HepG2 (cell line): ENCODE measurements around the gene KDM6B. TPM values are rescaled to one million over a fixed set of nuclear protein-coding genes. Genes with fewer than 3 reads are reported as not detected.
A peak's percentile ranks its signal among the peaks of the same experiment; 100 is the strongest.

Experiments used
- ARID3A ChIP-seq: IDR thresholded peaks from 2 replicates; pipeline ENCODE4 v1.6.1; 2012; ENCODE audit warnings: low read depth, low read length, improper control_type of control experiment
- ATF7-NPFF ChIP-seq: sonication (generic); formaldehyde crosslinking; IDR thresholded peaks from 2 replicates; pipeline ENCODE4 v1.8.1; 2023; ENCODE audit warnings: mild to moderate bottlenecking, low read depth, missing genetic modification reagents, moderate library complexity
- CCDC6 ChIP-seq: sonication (generic); formaldehyde crosslinking; IDR thresholded peaks from 2 replicates; pipeline ENCODE4 v1.8.1; 2022; ENCODE audit warnings: mild to moderate bottlenecking, missing genetic modification reagents, moderate library complexity
- CEBPZ ChIP-seq: IDR thresholded peaks from 2 replicates; pipeline ENCODE4 v1.6.1; 2012; ENCODE audit warnings: low read length, improper control_type of control experiment
- CHD2 ChIP-seq: IDR thresholded peaks from 2 replicates; pipeline ENCODE4 v1.6.1; 2011; ENCODE audit warnings: low read depth, low read length, improper control_type of control experiment
- CREBL2 ChIP-seq: sonication (generic); formaldehyde crosslinking; IDR thresholded peaks from 2 replicates; pipeline ENCODE4 v1.8.1; 2023; ENCODE audit warnings: missing genetic modification reagents, mild to moderate bottlenecking, borderline replicate concordance
- GTF3A ChIP-seq: sonication (generic); formaldehyde crosslinking; conservative IDR thresholded peaks from 2 replicates; pipeline ENCODE4 v1.4.0; 2020; ENCODE audit warnings: mild to moderate bottlenecking, missing genetic modification reagents
- MAF1 ChIP-seq: sonication (generic); formaldehyde crosslinking; IDR thresholded peaks from 2 replicates; pipeline ENCODE4 v1.5.0; 2020; ENCODE audit warnings: missing genetic modification reagents, borderline replicate concordance
- PAX8 ChIP-seq: sonication (generic); formaldehyde crosslinking; IDR thresholded peaks from 2 replicates; pipeline ENCODE4 v1.8.0; 2022; ENCODE audit warnings: mild to moderate bottlenecking, missing genetic modification reagents, borderline replicate concordance
- SAFB2 ChIP-seq: sonication (generic); formaldehyde crosslinking; IDR thresholded peaks from 2 replicates; pipeline ENCODE4 v1.5.1; 2020; ENCODE audit warnings: missing genetic modification reagents, low read depth, mild to moderate bottlenecking, borderline replicate concordance
- TBL1XR1 ChIP-seq: fragments of 150-350 bp; IDR thresholded peaks from 2 replicates; pipeline ENCODE4 v1.6.1; 2014; ENCODE audit warnings: borderline replicate concordance, low read length; ENCODE audit not compliant: partially characterized antibody
- WIZ ChIP-seq: sonication (generic); formaldehyde crosslinking; IDR thresholded peaks from 2 replicates; pipeline ENCODE4 v1.5.1; 2020; ENCODE audit warnings: mild to moderate bottlenecking, missing genetic modification reagents
- ZBTB8A ChIP-seq: sonication (generic); formaldehyde crosslinking; IDR thresholded peaks from 2 replicates; pipeline ENCODE4 v1.4.0; 2020; ENCODE audit warnings: mild to moderate bottlenecking, low read depth, missing genetic modification reagents, borderline replicate concordance
- ZC3H4 ChIP-seq: sonication (generic); formaldehyde crosslinking; IDR thresholded peaks from 2 replicates; pipeline ENCODE4 v1.4.0; 2020; ENCODE audit warnings: missing genetic modification reagents, borderline replicate concordance
- ZKSCAN5 ChIP-seq: sonication (generic); formaldehyde crosslinking; IDR thresholded peaks from 2 replicates; pipeline ENCODE4 v1.5.1; 2020; ENCODE audit warnings: mild to moderate bottlenecking, missing genetic modification reagents
- ZNF660 ChIP-seq: sonication (generic); formaldehyde crosslinking; IDR thresholded peaks from 2 replicates; pipeline ENCODE4 v1.5.1; 2020; ENCODE audit warnings: mild to moderate bottlenecking, low read depth, missing genetic modification reagents, borderline replicate concordance
- ZNF710 ChIP-seq: sonication (generic); formaldehyde crosslinking; IDR thresholded peaks from 2 replicates; pipeline ENCODE4 v1.5.0; 2020; ENCODE audit warnings: mild to moderate bottlenecking, missing genetic modification reagents, borderline replicate concordance
- ZNF790 ChIP-seq: sonication (generic); formaldehyde crosslinking; IDR thresholded peaks from 2 replicates; pipeline ENCODE4 v1.8.0; 2022; ENCODE audit warnings: missing genetic modification reagents, mild to moderate bottlenecking, borderline replicate concordance
- ZSCAN9 ChIP-seq: IDR thresholded peaks from 2 replicates; pipeline ENCODE4 v1.6.1; 2016; ENCODE audit warnings: borderline replicate concordance
- polyA plus RNA-seq, 8 experiments: library from polyadenylated mRNA; depleted of rRNA in 3 of 8; stranded (reverse) in 7 of 8; unstranded in 1 of 8; fragments of >200 nt; fragmentation: Illumina TruSeq in 4 of 8; extraction: Trizol in 4 of 8; gene quantifications; 2 replicates each; pipeline versions ENCODE4 v1.2.1 to v1.2.3, GENCODE V29; 2011 to 2016; ENCODE audit warnings: low read depth in 4 of 8, missing spikeins in 1 of 8, mixed read lengths in 1 of 8; ENCODE audit not compliant: insufficient read depth in 1 of 8
- total RNA-seq, 5 experiments: library from RNA; depleted of rRNA; stranded (reverse); fragments of >200 nt; fragmentation: Illumina TruSeq; extraction: Trizol; gene quantifications; 2 replicates each; pipeline ENCODE4 v1.2.3, GENCODE V29; 2016; ENCODE audit warnings: low read depth in 1 of 5
- TF ChIP-seq, protein P1 (sequence below): IDR thresholded peaks from 2 replicates; pipeline ENCODE4 v1.6.1; 2016; ENCODE audit warnings: missing compliant biosample characterization, missing genetic modification reagents, borderline replicate concordance

Gene KDM6B
- total and polyA plus RNA-seq, 2 of the 13 experiments (the other 11 are each of a cell fraction or from before 2014, with no cell fraction given): 1.3 to 2.1 TPM

- TF ChIP-seq ZNF790 (no peak), MAF1 (CRISPR knock-in tag) (0 out of 2 replicates have a peak, but pooled peaks have one; percentile 18), GTF3A (CRISPR knock-in tag) (no peak), SAFB2 (CRISPR knock-in tag) (peak; percentile 30; the same call in 1 of the 2 replicates), ATF7-NPFF (CRISPR knock-in tag) (peak; percentile 88), CHD2 (peak; percentile 84), ZC3H4 (CRISPR knock-in tag) (no peak), ZSCAN9 (CRISPR knock-in tag) (peak; percentile 79), PAX8 (CRISPR knock-in tag) (no peak), CEBPZ (no peak), WIZ (no peak), ARID3A (no peak), ZKSCAN5 (CRISPR knock-in tag) (no peak), ZBTB8A (CRISPR knock-in tag) (no peak), CREBL2 (no peak), ZNF660 (CRISPR knock-in tag) (no peak), CCDC6 (peak; percentile 98), TBL1XR1 (peak; percentile 99), ZNF710 (CRISPR knock-in tag) (peak; percentile 86; the same call in 1 of the 2 replicates)
- TF ChIP-seq, protein P1, sequence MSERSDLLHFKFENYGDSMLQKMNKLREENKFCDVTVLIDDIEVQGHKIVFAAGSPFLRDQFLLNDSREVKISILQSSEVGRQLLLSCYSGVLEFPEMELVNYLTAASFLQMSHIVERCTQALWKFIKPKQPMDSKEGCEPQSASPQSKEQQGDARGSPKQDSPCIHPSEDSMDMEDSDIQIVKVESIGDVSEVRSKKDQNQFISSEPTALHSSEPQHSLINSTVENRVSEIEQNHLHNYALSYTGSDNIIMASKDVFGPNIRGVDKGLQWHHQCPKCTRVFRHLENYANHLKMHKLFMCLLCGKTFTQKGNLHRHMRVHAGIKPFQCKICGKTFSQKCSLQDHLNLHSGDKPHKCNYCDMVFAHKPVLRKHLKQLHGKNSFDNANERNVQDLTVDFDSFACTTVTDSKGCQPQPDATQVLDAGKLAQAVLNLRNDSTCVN: peak; percentile 85; the same call in 1 of the 2 replicates
These were observed 2.8 kb downstream of the KDM6B start (continued) for GRCh38 chr17:7836596-7837407.
